A172 (cell line): Measurements from ENCODE around the gene SLC2A3. TPM values are rescaled to one million over a fixed set of nuclear protein-coding genes. Genes with fewer than 3 reads are reported as not detected.
A peak's percentile ranks its signal among the peaks of the same experiment; 100 is the strongest.
"Not testable (repeated sequence)": the region's sequence is repeated elsewhere in the genome, so short reads cannot be mapped to it uniquely, and the experiment has no call there.

Source experiments
- DNase-seq: peaks from one replicate; pipeline ENCODE4 v3.0.0-alpha.2; 2015; ENCODE audit warnings: low spot score
- total RNA-seq: library from RNA; depleted of rRNA; stranded (reverse); fragments of >200 nt; shearing (Covaris generic); gene quantifications from 2 replicates; pipeline ENCODE4 v1.2.3, GENCODE V29; 2014; rRNA removed

The SLC2A3 gene
- 16.3 and 17.0 TPM in 2 replicates for total RNA-seq

DNA sequence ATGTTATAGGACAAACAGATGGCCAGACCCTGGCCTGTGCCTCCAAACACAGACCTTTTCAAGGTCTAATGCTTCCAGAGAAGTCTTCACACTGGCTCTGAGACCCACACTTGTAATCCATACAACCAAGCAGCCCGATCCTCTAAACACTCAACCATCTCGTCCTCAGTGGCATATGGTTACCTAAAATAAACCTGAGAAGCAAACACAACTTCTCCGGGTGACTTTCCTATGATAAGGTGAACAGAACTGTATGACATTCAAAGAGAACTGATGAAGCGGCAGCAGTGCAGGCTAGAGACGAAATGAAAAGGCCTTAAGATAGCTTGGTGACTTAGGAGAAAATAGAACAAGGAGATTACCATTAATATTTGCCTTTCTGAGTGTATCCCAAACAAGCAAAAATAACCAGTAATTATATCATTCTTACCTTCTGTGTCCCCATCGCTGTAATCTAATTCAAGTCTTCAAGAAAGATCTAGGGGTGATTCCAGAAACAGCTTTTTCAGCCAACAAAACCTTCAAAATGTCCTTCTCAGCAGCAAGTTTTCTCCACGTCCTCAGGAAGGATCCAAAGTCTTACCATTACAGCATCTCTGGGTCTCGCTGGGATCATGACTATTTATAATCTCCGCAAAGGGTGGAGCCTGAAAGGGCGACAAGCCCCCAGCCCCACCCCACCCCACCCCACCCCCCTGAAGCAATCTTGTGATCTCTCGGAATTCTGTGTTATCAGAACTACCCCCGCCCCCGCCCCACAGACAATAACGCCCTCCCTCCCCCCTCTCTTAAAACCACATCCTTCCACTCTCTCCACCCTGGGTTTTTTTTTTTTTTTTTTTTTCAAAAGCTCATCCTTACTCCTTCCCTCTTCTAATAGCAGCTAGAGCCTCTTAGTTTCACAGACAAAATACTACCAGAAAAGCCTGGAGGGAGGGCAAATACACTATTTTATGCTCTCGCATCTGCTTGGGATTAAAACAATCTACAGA is at the start of gene SLC2A3:
SLC2A3 (minus strand) TSS at position 598 of the 992 bp plus-strand sequence; CDS start at position 445, 153 bp downstream.
- peak; percentile 79 for DNase-seq

DNA sequence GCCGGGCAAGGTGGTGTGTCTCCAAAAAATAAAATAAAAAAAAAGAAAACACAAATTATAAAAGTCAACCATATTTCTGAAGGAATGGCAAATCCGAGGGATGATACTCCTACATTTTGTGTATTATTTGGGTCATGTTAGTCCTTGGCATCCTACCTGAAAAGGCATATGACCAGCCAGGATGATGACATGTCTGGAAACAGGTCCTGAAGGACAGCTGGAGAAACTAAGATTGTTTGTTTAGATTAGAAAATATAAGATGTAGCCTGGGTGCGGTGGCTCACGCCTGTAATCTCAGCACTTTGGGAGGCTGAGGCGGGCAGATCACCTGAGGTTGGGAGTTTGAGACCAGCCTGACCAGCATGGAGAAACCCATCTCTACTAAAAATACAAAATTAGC is 48.9 kb upstream of the SLC2A3 start:
- DNase-seq, result no peak

DNA sequence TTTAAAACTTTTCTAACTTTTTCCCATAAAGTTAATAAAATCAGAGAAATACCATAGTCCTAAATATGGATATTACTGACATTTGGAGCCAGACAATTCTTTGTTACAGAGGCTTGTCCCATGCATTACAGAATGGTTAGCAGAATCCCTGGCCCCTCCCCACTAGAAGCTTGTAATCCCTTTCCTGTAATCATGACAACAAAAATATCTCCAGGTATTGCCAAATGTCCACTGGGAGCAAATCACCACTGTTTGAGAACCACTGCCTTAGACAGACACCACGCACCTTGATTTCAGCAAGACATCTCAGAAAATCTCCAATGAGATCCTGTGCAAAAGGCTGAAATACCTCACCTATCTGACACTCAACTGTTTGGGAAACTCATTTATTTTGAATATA is 47.5 kb upstream of the SLC2A3 start:
- not testable (repeated sequence) for DNase-seq

DNA sequence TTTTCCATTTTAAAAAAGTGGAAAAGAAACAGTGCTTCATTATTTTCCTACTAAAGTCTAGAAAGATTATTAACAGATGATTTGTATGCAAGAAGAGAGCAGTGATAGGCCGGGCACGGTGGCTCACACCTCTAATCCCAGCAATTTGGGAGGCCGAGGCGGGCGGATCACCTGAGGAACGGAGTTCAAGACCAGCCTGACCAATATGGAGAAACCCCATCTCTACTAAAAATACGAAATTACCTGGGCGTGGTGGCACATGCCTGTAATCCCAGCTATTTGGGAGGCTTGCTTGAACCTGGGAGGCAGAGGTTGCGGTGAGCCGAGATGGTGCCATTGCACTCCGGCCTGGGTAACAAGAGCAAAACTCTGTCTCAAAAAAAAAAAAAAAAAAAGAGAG is 47.0 kb upstream of the SLC2A3 start:
- DNase-seq, result not testable (repeated sequence)

DNA sequence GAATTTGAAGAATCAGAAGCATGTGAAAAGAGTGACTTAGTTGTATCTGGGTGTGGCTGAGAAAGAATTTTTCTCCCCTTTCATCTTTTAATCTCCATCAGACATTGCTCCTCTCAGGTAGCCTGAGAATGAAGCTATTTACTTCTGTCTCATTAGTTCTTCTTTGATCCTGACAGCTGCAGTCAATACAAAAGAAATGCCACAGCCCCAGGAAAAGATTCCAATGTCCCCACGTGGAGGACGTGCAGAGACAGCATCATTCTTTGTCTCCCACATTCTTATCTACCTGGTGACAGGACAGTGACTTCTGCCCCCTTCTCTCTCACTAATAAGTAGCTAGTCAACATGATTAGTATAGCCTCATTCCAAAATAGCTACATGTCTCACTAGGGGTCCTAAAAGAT is 46.3 kb upstream of the SLC2A3 start:
- DNase-seq, result not testable (repeated sequence)

DNA sequence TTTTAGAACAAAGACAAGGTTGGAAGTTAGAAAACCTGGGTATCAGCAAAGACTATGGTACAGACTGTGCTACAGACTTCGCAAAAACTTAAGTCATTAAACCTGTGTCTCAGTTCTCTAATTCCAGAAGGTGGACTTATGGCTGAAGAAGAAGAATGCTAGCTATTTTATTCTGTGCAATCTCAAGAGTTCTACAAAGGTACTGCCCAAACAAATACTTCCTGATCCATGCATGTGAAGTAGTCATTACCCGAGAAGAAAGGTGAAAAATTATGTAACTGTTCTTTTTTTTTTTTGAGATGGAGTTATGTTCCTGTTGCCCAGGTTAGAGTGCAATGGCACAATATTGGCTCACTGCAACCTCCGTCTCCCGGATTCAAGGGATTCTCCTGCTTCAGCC is 45.5 kb upstream of the SLC2A3 start:
- DNase-seq, result no peak

DNA sequence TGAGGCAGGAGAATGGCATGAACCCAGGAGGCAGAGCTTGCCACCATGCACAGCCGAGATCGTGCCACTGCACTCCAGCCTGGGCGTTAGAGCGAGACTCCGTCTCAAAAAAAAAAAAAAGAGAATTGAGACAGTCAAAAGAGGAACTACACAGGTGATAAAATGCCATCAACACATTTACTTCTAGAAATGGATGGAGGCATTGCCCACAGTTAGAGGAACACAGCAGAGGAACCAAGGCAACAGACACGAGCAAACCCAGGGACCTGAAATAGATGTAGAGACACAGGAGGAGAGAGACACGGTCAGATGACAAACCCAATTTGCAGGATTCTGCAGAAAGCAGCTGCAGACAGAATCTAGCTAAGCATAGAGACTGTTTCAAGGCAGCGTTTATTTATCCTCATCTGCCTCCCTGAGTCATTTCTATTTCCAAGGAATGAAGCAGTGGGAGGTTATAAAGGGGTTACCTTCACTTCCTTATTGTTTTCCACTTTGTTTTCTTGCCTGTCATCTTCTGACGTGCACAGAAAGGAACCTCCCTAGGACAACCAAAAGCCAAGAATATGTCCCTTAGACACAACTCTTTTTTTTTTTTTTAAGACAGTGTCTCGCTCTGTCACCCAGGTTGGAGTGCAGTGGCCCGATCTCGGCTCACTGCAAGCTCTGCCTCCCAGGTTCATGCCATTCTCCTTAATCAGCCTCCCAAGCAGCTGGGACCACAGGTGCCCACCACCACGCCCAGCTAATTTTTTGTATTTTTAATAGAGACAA is 41.6 kb upstream of the SLC2A3 start:
- DNase-seq, result not testable (repeated sequence)

DNA sequence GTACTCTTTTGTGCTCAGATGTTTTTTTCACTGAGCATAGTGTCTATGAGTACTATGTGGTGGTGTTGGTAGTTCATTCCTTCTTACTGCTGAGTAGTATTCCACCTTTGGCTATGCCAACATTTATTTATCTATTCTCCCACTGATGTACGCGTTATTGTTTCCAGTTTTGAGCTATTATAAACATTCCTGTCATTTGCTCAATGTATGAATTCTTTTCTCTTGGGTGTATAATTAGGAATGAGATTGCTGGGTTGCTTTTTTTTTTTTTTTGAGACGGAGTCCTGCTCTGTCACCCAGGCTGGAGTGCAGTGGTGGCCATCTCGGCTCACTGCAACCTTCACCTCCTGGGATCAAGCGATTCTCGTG is 37.5 kb upstream of the SLC2A3 start:
- no peak for DNase-seq

DNA sequence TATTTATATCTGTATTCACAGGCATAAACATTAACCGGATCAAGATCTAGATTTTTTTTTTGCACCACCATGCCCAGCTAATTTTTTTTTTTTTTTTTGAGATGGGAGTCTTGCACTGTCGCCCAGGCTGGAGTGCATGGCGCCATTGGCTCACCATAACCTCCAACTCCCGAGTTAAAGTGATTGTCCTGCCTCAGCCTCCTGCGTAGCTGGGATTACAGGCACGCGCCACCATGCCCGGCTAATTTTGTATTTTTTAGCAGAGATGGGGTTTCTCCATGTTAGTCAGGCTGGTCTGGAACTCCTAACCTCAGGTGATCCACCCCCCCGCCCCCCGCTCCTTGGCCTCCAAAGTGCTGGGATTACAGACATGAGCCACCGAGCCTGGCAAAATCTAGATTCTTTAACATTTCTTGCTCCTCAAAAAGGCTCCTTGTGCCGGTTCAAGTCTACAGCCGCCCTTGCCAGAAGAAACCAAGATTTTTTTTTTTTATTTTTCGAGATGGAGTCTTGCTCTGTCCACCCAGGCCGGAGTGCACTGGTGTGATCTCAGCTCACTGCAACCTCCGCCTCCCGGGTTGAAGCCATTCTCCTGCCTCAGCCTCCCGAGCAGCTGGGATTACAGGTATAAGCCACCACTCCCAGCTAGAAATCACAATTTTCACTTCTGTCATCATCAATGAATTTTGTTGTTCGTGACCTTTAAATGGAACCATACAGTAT is 36.9 kb upstream of the SLC2A3 start:
- DNase-seq, result no peak

DNA sequence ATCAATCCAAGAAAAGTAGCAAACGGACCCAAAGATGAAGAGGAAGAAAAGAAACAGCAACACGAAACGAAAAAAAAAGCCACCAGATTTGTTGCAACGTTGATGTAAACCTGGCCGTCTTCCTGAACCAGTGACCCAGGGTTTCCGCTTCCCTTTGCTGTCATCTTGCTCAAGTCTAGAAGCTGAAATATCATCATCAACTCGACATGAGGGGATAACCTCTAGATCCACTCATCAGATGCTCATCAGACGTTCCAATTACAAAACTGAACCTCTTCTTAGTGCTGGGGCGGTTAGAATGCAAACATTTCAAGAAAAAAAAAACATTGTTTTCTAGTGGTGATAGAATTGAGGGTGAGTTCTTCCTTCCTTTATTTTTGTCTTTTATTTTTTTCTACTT is 36.3 kb upstream of the SLC2A3 start:
- not testable (repeated sequence) for DNase-seq

DNA sequence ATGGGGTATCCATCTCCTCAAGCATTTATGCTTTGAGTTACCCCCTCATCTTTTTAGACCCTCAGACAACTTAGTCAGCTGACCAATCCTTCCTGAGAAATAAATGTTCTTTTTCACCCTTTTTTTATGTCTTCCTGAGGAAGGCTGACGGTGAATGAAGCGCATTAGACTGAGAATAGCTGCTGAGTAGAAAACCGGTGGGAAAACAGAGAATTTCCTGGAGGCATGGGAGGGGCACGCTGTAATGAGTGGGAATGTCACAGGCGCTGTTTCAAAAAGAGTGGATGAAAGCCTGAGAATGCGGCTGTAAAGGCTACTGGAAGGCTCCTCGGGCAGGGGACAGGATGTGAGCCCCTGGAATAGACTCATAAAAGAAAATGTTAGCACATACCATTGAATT is 35.8 kb upstream of the SLC2A3 start:
- not testable (repeated sequence) for DNase-seq

DNA sequence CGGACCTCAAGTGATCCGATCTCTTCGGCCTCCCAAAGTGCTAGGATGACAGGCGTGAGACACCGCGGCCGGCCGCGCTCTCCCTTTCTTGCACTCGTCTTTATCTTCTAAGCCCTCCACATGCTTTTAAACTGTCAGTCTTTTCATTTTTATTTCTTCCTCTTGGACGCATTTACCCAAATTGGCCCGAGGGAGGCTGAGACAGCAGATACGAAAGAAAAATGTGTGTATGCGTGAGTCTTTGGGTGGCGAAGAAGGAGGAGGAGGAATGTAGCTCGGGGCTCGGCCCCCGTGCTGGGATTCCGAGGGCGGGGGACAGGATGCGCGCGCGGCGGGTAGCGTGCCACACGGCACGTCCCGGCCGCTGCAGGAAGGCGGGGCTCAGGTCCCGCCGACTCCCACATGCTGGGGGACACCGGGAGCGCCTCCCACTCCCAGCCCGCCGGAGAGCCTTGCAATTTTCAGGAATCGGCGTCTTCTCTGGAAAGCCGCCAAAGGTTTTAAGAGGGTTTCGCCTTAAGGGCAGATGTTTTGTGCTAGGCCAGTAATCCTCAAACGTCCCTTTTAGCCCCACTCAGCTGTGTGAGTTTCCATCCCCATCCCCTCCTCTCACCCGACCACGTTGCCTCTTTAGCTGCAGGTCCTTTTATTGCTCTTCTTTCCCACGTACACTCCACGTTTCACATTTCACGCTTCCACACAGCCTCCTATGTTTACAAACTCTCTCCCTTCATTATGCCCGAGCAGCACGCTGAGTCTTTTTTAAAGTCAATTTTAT is 34.7 kb upstream of the SLC2A3 start:
- DNase-seq, result peak; percentile 78

DNA sequence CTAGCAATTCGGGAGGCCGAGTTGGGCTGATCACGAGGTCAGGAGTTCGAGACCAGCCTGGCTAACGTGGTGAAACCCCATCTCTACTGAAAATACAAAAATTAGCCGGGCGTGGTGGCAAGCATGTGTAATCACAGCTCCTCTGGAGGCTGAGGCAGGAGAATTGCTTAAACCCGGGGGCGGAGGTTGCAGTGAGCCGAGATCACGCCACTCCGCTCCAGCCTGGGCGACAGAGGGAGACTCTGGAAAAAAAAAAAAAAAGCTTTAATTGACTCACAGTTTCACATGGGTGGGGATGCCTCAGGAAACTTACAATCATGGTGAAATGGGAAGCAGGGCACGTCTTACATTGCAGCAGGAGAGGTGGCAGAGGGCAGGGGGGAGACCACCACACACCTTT is 30.6 kb upstream of the SLC2A3 start:
- no peak for DNase-seq

DNA sequence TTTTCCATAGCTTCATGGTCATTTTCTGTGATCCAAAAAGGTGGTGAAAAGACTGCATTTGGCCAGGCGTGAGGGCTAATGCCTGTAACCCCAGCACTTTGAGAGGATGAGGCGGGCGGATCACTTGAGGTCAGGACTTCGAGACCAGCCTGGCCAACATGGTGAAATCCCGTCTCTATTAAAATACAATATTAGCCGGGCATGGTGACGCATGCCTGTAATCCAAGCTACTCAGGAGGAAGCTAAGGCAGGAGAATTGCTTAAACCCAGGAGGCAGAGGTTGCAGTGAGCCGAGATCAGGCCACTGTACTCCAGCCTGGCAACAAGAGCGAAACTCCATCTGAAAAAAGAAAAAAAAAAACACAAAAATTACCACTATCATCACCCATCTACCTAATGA is 28.7 kb upstream of the SLC2A3 start:
- DNase-seq, result not testable (repeated sequence)

DNA sequence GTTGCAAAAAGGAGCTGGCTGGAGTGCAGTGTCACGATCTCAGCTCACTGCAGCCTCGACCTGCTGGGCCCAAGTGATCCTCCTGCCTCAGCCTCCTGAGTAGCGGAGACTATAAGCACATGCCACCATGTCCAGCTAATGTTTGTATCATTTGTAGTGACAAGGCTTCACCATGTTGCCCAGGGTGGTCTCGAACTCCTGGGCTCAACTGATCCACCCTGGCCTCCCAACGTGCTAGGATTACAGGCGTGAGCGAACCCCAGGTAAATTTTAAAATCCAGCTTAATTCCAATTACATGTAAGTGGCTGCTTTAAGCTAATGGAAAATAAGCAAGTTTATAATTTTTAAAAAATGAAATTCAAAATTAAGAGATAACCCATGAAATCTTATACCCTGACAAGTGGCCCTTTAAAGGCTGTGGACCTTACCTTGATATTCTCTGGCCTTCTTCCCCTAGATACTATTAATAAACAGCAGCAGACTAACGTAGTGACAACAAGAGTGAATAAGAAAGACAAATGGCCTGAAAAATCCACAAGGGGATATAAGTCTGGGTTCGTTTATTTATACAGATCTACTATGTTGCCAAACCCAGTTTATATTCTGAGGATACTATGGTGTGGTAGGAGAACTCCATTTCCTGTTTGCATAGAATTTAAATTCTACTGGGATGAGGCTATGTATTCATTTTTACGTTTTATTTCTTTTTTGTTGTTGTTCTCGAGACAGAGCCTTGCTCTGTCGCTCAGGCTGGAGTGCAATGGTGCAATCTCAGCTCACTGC is 25.6 kb upstream of the SLC2A3 start:
- no peak for DNase-seq

DNA sequence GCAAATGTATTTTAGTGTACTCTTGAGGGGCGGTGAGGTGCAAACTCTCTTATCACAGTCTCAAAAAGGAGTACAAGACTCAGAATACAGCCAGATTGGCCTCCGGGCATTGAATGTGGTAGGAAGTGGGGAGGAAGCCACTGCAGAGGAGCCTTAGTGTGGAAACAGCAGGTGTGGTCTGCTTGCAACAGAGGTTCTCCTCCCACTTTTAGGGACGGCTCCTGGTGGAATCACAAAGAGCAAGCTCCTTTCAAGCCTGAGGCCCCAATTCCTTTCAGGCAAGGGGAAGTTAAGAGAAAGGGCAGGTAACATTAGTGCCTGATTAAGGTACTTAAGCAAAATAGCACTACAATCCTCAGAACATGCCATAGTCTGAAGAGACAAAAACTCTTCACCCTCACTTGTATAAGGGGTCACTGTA is 23.7 kb upstream of the SLC2A3 start:
- DNase-seq, result no peak

DNA sequence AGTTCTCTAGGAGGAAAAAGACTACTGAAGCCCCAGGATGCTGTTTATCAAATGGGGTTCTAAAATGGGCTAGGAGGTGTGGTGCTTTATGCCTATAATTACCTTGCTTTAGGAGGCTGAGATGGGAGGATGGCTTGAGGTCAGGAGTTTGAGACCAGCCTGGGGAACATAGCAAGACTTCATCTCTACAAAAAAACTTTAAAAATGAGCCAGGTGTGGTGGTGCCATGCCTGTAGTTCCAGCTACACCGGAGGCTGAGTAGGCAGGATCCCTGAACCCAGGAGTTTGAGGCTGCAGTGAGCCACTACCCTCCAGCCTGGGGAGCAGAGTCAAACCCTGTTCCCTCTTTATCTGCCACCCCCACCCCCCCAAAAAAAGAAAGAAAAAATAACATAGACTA is 23.3 kb upstream of the SLC2A3 start:
- DNase-seq, result no peak

DNA sequence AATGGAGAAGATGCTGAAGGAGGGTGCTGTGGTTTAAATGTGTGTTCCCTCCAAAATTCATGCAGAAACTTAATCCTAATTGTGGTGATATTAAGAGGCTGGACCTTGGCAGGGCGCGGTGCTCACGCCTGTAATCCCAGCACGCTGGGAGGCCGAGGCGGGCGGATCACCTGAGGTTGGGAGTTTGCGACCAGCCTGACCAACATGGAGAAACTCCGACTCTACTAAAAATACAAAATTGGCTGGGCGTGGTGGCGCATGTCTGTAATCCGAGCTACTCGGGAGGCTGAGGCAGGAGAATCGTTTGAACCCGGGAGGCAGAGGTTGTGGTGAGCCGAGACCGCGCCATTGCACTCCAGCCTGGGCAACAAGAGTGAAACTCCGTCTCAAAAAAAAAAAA is 18.9 kb upstream of the SLC2A3 start:
- DNase-seq, result not testable (repeated sequence)

DNA sequence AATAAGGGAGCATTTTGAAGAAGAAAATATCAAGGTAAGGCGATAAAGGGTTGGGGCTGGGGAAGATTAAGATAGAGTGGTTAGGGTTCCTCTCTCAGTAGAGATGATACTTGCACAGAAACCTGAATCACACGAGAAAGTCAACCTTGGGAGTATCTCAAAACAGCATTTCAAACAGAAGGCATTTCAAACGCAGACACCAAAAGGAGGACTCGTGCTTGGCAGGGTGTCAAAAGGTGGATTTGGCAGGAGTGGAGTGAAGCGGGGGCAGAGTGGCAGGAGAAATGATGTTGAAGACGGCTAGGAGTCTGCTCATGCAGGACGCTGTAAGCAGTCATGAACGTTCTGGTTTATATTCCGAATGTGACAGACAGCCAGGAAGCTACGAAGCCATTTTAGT is 18.4 kb upstream of the SLC2A3 start:
- DNase-seq, result not testable (repeated sequence)

DNA sequence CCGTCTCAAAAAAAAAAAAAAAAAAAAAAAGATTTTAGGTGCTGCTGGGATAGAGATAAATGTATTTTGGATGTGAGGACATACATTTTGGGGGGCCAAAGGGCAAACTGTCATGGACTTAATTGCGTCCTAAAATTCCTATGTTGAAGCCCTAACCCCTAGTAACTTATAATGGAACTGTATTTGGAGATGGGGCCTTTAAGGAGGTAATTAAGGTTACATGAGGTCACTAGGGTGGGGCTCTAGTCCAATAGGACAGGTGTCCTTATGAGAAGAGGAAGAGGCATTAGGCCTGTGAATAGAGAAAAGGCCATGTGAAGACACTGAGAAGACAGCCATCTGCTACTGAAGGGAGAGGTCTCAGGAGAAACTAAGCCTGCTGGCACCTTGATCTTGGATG is 17.9 kb upstream of the SLC2A3 start:
- DNase-seq, result not testable (repeated sequence)
